ENCODE data around the gene KANSL3.
A peak's percentile ranks its signal among the peaks of the same experiment; 100 is the strongest.
"Not testable (repeated sequence)": the region's sequence is repeated elsewhere in the genome, so short reads cannot be mapped to it uniquely, and the experiment has no call there.

Gene KANSL3

DNA sequence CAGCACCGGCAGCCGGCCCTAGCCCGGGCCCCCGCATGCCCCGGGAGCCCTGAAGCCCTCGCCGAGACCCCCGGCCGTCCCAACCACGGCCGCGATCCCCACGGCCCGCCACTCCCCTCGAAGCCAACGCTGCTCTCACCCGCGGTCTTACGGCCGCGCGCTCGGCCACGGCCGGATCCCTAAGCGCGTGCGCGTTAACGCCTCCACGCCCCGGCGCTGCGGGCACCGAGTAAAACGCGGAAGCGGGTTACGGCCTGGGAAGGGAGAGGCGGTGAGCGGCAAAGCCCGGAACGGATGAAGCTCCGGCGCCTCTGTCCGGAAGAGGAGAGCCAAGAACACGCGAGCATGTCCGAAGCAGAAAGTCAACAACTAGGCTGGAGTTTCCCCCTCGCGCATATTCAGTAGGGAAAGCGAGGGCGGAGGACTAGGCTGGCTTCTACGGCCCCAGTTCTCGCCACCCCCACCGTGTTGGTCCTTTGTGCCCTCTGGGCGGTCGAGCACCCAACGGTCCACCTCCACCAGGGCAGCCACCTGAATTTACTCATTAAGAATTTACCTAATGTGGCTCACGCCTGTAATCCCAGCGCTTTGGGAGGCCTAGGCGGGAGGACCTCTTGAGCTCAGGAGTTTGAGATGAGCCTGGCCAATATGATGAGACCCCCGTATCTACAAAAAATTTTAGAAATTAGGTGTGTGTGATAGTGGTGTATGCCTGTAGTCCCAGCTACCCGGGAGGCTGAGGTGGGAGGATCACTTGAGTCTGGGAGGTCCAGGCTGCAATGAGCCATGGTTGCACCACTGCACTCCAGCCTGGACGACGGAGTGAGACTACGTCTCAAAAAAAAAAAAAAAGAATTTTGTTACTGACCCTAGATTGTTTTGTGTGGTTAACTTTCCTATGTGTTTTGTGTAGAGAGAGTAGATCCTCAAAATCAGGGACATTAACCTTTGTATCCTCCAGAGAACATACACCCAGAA is at the start of gene KANSL3:
KANSL3 (minus strand) TSS at position 169 of the 978 bp plus-strand sequence. CDS start 1,177 bp downstream, outside the sequence.
- peak; percentile 96 for DNase-seq

DNA sequence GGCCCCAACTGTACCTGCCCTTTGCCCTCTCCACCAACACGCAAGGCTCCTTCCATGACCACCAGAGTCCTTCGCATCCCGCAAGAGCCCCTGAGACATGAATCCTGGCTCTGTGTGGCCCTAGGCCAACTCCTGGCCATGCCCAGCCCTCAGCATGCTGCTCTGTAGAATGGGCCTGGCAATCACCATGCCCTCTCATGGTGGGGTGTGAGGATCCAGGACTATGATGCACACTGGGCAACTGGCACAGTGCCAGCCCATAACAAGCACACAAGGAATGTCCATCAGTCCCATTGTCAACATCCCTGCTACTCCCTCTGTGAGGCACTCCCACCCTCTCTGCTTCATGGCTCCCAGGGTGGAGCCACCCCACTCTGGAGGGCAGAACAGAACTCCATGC is 49.2 kb upstream of the KANSL3 start:
- DNase-seq, result no peak

- no peak for DNase-seq
Measured at GRCh38 chr2:96685577-96686459, 47.7 kb upstream of the KANSL3 start.

GRCh38 chr2:96684883-96685576 is 46.9 kb upstream of the KANSL3 start:
- DNase-seq, result no peak

GRCh38 chr2:96683972-96684820 is 46.1 kb upstream of the KANSL3 start:
- DNase-seq, result no peak

DNA sequence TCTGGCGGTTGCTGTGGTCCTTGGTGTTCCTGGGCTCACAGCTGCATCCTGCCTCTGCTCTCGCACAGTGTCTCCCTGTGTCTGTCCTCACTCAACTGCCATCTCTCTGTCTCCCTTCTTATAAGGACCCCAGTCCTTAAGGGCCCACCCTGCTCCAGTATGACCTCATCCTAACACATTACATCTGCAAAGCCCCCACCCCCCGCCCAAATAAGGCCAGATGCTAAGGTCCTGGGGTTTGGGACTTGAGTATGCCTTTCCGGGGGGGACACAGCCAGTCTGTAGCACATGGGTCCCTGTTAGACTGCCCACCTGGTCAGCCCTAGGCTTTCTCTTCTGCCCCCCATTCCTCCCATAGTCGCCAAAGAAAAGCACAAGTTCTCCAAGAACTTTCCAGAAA is 45.2 kb upstream of the KANSL3 start:
- no peak for DNase-seq

- DNase-seq, result no peak
Measured at GRCh38 chr2:96681540-96681939, 43.4 kb upstream of the KANSL3 start.

GRCh38 chr2:96680561-96681141 is 42.5 kb upstream of the KANSL3 start:
- DNase-seq, result no peak

- DNase-seq, result no peak
Measured at GRCh38 chr2:96679848-96680247, 41.7 kb upstream of the KANSL3 start.

- no peak for DNase-seq
Measured at GRCh38 chr2:96669539-96670215, 31.6 kb upstream of the KANSL3 start.

GRCh38 chr2:96668771-96669170 is 30.7 kb upstream of the KANSL3 start:
- DNase-seq, result no peak

DNA sequence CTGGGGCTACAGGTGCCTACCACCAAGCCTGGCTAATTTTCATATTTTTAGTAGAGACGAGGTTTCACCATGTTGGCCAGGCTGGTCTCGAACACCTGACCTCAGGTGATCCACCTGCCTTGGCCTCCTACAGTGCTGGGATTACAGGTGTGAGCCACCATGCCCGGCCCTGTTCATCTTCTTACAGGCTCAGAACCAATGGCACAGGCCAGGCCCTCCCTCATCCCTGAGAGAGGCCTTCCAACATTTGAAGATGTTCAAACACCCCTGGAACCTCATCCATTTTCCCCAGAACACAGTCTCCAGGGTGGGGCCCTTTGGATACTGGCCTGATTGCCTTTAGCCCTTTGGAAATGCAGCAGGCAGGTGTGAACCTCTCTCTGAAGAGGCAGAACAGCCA is 27.6 kb upstream of the KANSL3 start:
- DNase-seq, result not testable (repeated sequence)

- DNase-seq, result peak; percentile 40
Measured at GRCh38 chr2:96665083-96665569, 27.0 kb upstream of the KANSL3 start.

DNA sequence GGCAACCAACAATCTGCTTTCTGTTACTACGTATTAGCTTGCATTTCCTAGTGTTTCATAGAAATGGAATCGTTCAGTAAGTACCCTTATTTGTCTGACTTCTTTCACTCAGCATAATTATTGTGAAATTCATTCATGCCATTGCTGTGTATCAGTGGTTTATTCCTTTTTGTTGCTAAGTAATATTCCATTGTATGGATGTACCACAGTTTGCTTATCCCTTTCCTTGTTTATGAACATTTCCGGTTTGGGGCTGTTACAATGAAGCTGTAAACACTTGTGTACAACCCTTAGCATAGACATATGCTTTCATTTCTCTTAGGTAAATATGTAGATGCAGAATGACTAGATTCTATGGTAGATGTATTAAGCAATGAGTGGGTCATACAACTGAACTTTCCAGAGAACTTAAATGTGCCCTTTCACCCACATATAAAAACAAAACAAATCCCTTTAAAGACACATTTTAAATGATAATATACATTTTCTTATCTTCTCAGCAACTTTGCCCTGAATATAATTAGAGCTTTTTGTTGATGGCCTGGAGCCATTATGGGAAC is 26.3 kb upstream of the KANSL3 start:
- DNase-seq, result no peak

DNA sequence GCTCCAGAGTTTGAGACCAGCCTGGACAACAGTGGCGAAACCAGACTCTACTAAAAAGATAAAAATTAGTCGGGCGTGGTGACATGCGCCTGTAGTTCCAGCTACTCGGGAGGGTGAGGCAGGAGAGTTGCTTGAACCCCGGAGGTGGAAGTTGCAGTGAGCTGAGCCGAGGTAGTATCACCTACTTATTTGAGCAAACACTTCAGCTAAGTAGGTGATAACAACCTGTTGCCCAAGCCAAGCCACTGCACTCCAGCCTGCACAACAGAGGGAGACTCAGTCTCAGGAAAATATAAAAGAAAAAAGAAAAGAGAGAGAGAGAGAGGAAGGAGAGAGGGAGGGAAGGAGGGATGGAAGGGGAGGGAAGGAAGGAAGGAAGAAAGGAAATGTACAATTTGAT is 25.7 kb upstream of the KANSL3 start:
- no peak for DNase-seq

- no peak for DNase-seq
Measured at GRCh38 chr2:96663177-96663576, 25.1 kb upstream of the KANSL3 start.

- DNase-seq, result no peak
Measured at GRCh38 chr2:96662360-96662759, 24.2 kb upstream of the KANSL3 start.

DNA sequence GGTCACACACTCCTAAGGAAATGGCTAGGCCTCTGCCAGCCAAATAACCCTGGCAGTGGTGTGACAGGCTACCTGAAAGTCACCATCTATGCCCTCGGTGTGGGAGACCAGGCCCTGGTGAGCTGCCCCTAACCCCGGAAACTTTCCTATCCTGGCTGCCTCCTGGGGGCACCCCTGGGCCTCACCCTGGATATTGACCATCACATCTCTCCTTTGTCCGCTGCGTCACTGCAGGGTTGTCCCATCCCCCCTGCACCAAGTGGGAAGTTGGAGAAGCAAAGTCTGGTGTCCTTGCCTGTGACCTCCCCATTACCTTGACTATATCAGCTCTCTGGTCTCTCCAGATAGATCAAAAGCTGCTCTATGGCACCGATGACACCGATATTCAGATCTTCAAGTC is 23.2 kb upstream of the KANSL3 start:
- no peak for DNase-seq

DNA sequence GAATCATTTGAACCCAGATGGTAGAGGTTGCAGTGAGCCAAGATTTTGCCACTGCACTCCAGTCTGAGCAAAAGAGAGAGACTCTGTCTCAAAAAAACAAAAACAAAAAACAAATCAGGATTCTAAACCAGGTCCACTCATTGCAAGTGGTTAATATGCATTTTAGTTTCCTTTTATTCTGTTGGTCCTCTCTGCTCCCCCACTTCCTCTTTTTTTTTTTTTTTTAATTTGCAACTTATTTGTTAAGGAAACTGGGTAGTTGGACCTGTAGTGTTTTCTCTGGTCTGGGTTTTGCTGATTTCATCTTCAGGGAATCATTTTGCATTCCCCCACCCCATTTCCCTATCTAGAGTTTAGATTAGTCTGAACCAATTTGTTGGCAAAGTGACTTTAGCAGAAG is 18.4 kb upstream of the KANSL3 start:
- DNase-seq, result peak; percentile 27

DNA sequence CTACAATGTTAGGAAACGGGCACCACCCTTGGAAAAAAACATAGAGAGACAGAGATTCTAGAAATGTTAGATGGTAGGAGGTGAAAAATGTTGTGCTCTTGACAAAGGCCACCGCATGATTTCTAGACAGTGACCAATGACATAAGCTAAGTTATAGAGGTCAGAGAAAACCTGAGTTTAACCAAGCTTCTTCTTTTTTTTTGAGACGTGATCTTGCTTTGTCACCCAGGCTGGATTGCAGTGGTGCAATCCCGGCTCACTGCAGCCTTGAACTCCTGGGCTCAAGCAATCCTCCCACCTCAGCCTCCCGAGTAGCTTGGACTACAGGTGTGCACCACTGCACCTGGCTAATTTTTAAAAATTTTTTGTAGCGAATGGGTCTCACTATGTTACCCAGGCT is 17.4 kb upstream of the KANSL3 start:
- no peak for DNase-seq
